Naive B cell (primary cell): ENCODE data around the gene ATG9B. TPM values are rescaled to one million over a fixed set of nuclear protein-coding genes. Genes with fewer than 3 reads are reported as not detected.

ENCODE experiments used
- ATAC-seq, 2 donors: fragments of 150-1000 bp; cut with Tn5 transposase; 2 replicates each; pipeline ENCODE4 v1.10.0; 2021; ENCODE audit warnings: low read depth in 2 of 2, mild to moderate bottlenecking in 2 of 2, moderate library complexity in 2 of 2
- DNase-seq: peaks from one replicate; pipeline ENCODE4 v3.0.0; 2022
- H3K27ac Mint-ChIP-seq, 6 donors: one replicate each; pipeline ENCODE4 v1.8.0; 2020 to 2022; ENCODE audit warnings: mild to moderate bottlenecking in 6 of 6, mixed read lengths in 6 of 6, moderate library complexity in 5 of 6, inconsistent platforms in 2 of 6
- H3K27me3 Mint-ChIP-seq, 3 donors: one replicate each; pipeline ENCODE4 v1.8.0; 2021 to 2022; ENCODE audit warnings: mixed read lengths in 3 of 3, mild to moderate bottlenecking in 1 of 3
- H3K36me3 Mint-ChIP-seq, 2 donors: one replicate each; pipeline ENCODE4 v1.8.0; 2020 to 2022; ENCODE audit warnings: mixed read lengths in 2 of 2, inconsistent platforms in 1 of 2, mild to moderate bottlenecking in 1 of 2
- H3K4me1 Mint-ChIP-seq, 3 donors: one replicate each; pipeline ENCODE4 v1.8.0; 2020 to 2022; ENCODE audit warnings: mixed read lengths in 3 of 3, inconsistent platforms in 1 of 3, mild to moderate bottlenecking in 1 of 3, moderate library complexity in 1 of 3
- H3K4me3 Mint-ChIP-seq, 8 donors: one replicate each; pipeline ENCODE4 v1.8.0; 2020 to 2022; ENCODE audit warnings: mild to moderate bottlenecking in 8 of 8, mixed read lengths in 8 of 8, moderate library complexity in 8 of 8, inconsistent platforms in 2 of 8
- H3K9me3 Mint-ChIP-seq, 7 donors: one replicate each; pipeline ENCODE4 v1.8.0; 2020 to 2022; ENCODE audit warnings: mixed read lengths in 7 of 7, mild to moderate bottlenecking in 5 of 7, inconsistent platforms in 2 of 7, moderate library complexity in 1 of 7
- polyA plus RNA-seq, 6 donors: library from polyadenylated mRNA; unstranded; fragments of 300-500 nt; fragmentation: Illumina TruSeq; gene quantifications; one replicate each; pipeline ENCODE4 v1.2.3, GENCODE V29; 2021; ENCODE audit warnings: low read depth in 6 of 6

Gene ATG9B
- polyA plus RNA-seq, 6 donors from 2014 or later, result 7.6 to 14.3 (median 9.6) TPM

- no peak for ATAC-seq
Measured at GRCh38 chr7:150972023-150972468, 52.2 kb downstream of the ATG9B start.

GRCh38 chr7:150971242-150972022, 52.9 kb downstream of the ATG9B start:
- H3K36me3 Mint-ChIP-seq, result peaks cover 0 to 1% of the 10 kb centered on the region in 2 donors
- ATAC-seq (no peak), DNase-seq (no peak)
- H3K4me3 Mint-ChIP-seq, result peak overlapping the region in 1 of 8 donors; percentile 41
- H3K27me3 Mint-ChIP-seq, result peaks cover 27 to 56% (median 50%) of the 10 kb centered on the region in 3 donors
- peak overlapping the region in 1 of 6 donors; percentile 24 for H3K27ac Mint-ChIP-seq
- H3K4me1 Mint-ChIP-seq, result peaks cover 12 to 21% (median 18%) of the 10 kb centered on the region in 3 donors
- H3K9me3 Mint-ChIP-seq, result no peaks in the 10 kb centered on the region

More at GRCh38 chr7:150972023-150972468, 52.2 kb downstream of the ATG9B start:
- H3K9me3 Mint-ChIP-seq, result peaks cover 0 to 2% (median 0%) of the 10 kb centered on the region in 7 donors
- H3K4me3 Mint-ChIP-seq, result no peak overlapping the region
- peaks cover 17 to 27% (median 24%) of the 10 kb centered on the region in 3 donors for H3K4me1 Mint-ChIP-seq
- peaks cover 28 to 62% (median 56%) of the 10 kb centered on the region in 3 donors for H3K27me3 Mint-ChIP-seq
- DNase-seq, result no peak
- peaks cover 0 to 7% of the 10 kb centered on the region in 2 donors for H3K36me3 Mint-ChIP-seq
- no peak overlapping the region for H3K27ac Mint-ChIP-seq

- Mint-ChIP-seq H3K9me3 (no peaks in the 10 kb centered on the region), H3K36me3 (no peaks in the 10 kb centered on the region), H3K27me3 (peaks cover 25 to 50% (median 45%) of the 10 kb centered on the region in 3 donors), H3K4me1 (peaks cover 12 to 19% (median 12%) of the 10 kb centered on the region in 3 donors), H3K27ac (no peak overlapping the region), H3K4me3 (no peak overlapping the region)
- ATAC-seq, result no peak
- no peak for DNase-seq
Measured at GRCh38 chr7:150970424-150970823, 53.9 kb downstream of the ATG9B start.

- Mint-ChIP-seq H3K27me3 (peaks cover 25 to 56% (median 52%) of the 10 kb centered on the region in 3 donors), H3K36me3 (no peaks in the 10 kb centered on the region), H3K4me3 (no peak overlapping the region), H3K27ac (no peak overlapping the region), H3K9me3 (no peaks in the 10 kb centered on the region), H3K4me1 (peaks cover 6 to 13% (median 12%) of the 10 kb centered on the region in 3 donors)
- DNase-seq (no peak), ATAC-seq (no peak)
Measured at GRCh38 chr7:150969475-150969874, 54.8 kb downstream of the ATG9B start.

GRCh38 chr7:150968734-150969372, 55.4 kb downstream of the ATG9B start:
- Mint-ChIP-seq H3K4me1 (peaks cover under 1 to 9% (median 6%) of the 10 kb centered on the region in 3 donors), H3K36me3 (no peaks in the 10 kb centered on the region), H3K27ac (peak overlapping the region in 1 of 6 donors; percentile 43)

GRCh38 chr7:150968056-150968733, 56.1 kb downstream of the ATG9B start:
- no peaks in the 10 kb centered on the region for H3K9me3 Mint-ChIP-seq
- peaks cover 19 to 65% (median 60%) of the 10 kb centered on the region in 3 donors for H3K27me3 Mint-ChIP-seq
- H3K4me3 Mint-ChIP-seq, result no peak overlapping the region
- H3K4me1 Mint-ChIP-seq, result peaks cover 0 to 2% (median under 1%) of the 10 kb centered on the region in 3 donors
- peak overlapping the region in 2 of 6 donors; percentile 43 to 50 for H3K27ac Mint-ChIP-seq
- no peak for DNase-seq
- no peak for ATAC-seq
- H3K36me3 Mint-ChIP-seq, result no peaks in the 10 kb centered on the region

More at GRCh38 chr7:150968734-150969372, 55.4 kb downstream of the ATG9B start:
- Mint-ChIP-seq H3K27me3 (peaks cover 20 to 62% (median 58%) of the 10 kb centered on the region in 3 donors), H3K4me3 (no peak overlapping the region), H3K9me3 (no peaks in the 10 kb centered on the region)
- ATAC-seq (no peak), DNase-seq (no peak)

- no peaks in the 10 kb centered on the region for H3K36me3 Mint-ChIP-seq
- H3K27ac Mint-ChIP-seq, result no peak overlapping the region
- H3K4me3 Mint-ChIP-seq, result no peak overlapping the region
- peaks cover 3 to 8% (median 4%) of the 10 kb centered on the region in 3 donors for H3K4me1 Mint-ChIP-seq
- no peak for DNase-seq
- no peak for ATAC-seq
- H3K27me3 Mint-ChIP-seq, result peaks cover 16 to 73% (median 69%) of the 10 kb centered on the region in 3 donors
- no peaks in the 10 kb centered on the region for H3K9me3 Mint-ChIP-seq
Measured at GRCh38 chr7:150967349-150967748, 56.9 kb downstream of the ATG9B start.

GRCh38 chr7:150966002-150966401, 58.3 kb downstream of the ATG9B start:
- Mint-ChIP-seq H3K4me1 (peaks cover 4 to 11% (median 4%) of the 10 kb centered on the region in 3 donors), H3K27ac (no peak overlapping the region), H3K4me3 (peak overlapping the region in 1 of 8 donors; percentile 65), H3K9me3 (no peaks in the 10 kb centered on the region), H3K36me3 (no peaks in the 10 kb centered on the region), H3K27me3 (peaks cover 16 to 78% (median 74%) of the 10 kb centered on the region in 3 donors)
- ATAC-seq (no peak), DNase-seq (no peak)

GRCh38 chr7:150965273-150965830, 58.9 kb downstream of the ATG9B start:
- DNase-seq (no peak), ATAC-seq (no peak)
- Mint-ChIP-seq H3K27me3 (peaks cover 19 to 78% (median 74%) of the 10 kb centered on the region in 3 donors), H3K4me3 (no peak overlapping the region), H3K36me3 (no peaks in the 10 kb centered on the region), H3K9me3 (no peaks in the 10 kb centered on the region), H3K27ac (no peak overlapping the region), H3K4me1 (peaks cover 4 to 11% (median 4%) of the 10 kb centered on the region in 3 donors)

Other genes with a start within 250 kb of the ATG9B start
- gene TMEM176B, start 224.1 kb downstream of the ATG9B start, polyA plus RNA-seq, result 1 to 10 TPM in 2 of 6 donors, under 1 TPM in 1, not detected in 3; 0.23 to 1.8 (median 1.3) TPM
- gene TMEM176A, start 223.7 kb downstream of the ATG9B start, polyA plus RNA-seq, result 1 to 10 TPM in 1 of 6 donors, under 1 TPM in 1, not detected in 4; 0.44 to 1.9 TPM
- gene AOC1, start 172.0 kb downstream of the ATG9B start, polyA plus RNA-seq, result not detected
- under 1 TPM in 3 of 6 donors, not detected in 3; 0.17 to 0.29 (median 0.29) TPM for gene KCNH2, start 46.2 kb downstream of the ATG9B start, polyA plus RNA-seq
- 1 to 10 TPM in 4 of 6 donors, under 1 TPM in 2; 0.29 to 2.8 (median 1.3) TPM for gene NOS3, start 33.5 kb downstream of the ATG9B start, polyA plus RNA-seq
- gene ABCB8, start 4.0 kb upstream of the ATG9B start, polyA plus RNA-seq, result 10 to 100 TPM; 18.4 to 32.4 (median 23.4) TPM
- gene ASIC3, start 24.0 kb upstream of the ATG9B start, polyA plus RNA-seq, result not detected
- gene CDK5, start 33.4 kb upstream of the ATG9B start, polyA plus RNA-seq, result 10 to 100 TPM in 3 of 6 donors, 1 to 10 TPM in 3; 7.3 to 10.5 (median 9.6) TPM
- gene SLC4A2, start 35.1 kb upstream of the ATG9B start, polyA plus RNA-seq, result 10 to 100 TPM in 3 of 6 donors, 1 to 10 TPM in 3; 8.5 to 17.1 (median 12.2) TPM
- gene FASTK, start 56.3 kb upstream of the ATG9B start, polyA plus RNA-seq, result 10 to 100 TPM; 31.6 to 52.0 (median 38.1) TPM
- 10 to 100 TPM; 36.3 to 66.1 (median 45.5) TPM for gene TMUB1, start 59.0 kb upstream of the ATG9B start, polyA plus RNA-seq
- 1 to 10 TPM in 1 of 6 donors, under 1 TPM in 2, not detected in 3; 0.58 to 1.2 (median 0.66) TPM for gene AGAP3, start 62.0 kb upstream of the ATG9B start, polyA plus RNA-seq
- gene GBX1, start 143.2 kb upstream of the ATG9B start, polyA plus RNA-seq, result not detected
- gene ASB10, start 162.8 kb upstream of the ATG9B start, polyA plus RNA-seq, result not detected
- not detected for gene H2BK1, start 186.0 kb upstream of the ATG9B start, polyA plus RNA-seq
- gene ABCF2, start 202.7 kb upstream of the ATG9B start, polyA plus RNA-seq, result 10 to 100 TPM; 23.0 to 32.6 (median 25.4) TPM
- gene CHPF2, start 208.0 kb upstream of the ATG9B start, polyA plus RNA-seq, result 10 to 100 TPM; 20.4 to 43.9 (median 25.2) TPM
- 1 to 10 TPM in 1 of 6 donors, under 1 TPM in 3, not detected in 2; 0.35 to 3.1 (median 0.64) TPM for gene SMARCD3, start 224.2 kb upstream of the ATG9B start, polyA plus RNA-seq